ENCODE measurements around the gene SNX33. TPM values are rescaled to one million over a fixed set of nuclear protein-coding genes. Genes with fewer than 3 reads are reported as not detected.
"Not testable (repeated sequence)": the region's sequence is repeated elsewhere in the genome, so short reads cannot be mapped to it uniquely, and the experiment has no call there.

The SNX33 gene
- total RNA-seq, 1 donor from 2014 or later = 0.22 TPM

DNA sequence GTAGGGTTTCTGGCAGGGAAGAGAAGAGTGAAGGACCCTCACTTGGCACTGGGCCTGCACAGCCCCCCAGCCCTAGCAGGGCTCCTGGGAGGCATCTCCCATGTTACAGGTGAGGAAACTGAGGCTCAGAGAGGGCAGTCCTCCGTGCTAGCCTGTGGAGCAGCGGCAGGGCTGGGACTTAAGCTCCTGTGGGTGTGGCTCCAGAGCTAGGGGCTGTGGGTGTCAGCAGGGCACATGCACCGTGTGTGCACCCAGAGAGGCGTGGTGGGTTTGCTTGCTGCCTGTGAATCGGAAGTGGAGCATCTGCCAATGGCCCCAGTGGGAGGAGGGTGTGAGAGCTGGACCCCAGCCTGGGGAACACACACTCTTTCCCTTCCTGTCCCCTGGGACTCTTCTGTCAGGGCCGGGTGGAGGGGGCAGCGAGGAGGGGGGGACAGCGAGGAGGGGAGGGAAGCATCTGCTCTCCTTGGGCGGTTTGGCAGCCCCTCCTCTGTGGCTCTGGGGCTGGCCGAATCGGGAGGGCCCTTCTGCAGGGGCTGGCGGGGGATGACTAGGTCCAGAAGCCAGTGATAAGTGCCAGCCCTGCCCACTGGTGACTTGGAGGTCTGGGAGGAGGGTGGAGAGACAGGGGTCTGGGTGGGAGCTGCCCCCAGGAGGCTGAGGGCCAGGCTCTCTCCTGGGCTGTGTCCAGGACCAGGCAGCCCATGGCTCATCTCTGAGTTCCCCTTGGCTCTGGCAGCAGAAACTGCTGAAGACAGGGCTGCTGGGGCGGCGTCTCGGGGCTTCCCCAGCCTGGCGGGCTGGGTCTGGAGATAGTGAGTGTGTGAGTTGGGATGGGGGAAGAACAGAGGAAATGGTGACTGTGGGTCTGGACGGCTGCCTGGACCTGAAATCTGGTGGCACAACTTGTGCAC, 52.5 kb downstream of the SNX33 start:
- H3K9me3 Mint-ChIP-seq; POLR2A ChIA-PET; intact Hi-C loops (cut with micrococcal nuclease); CTCF ChIA-PET; H3K27ac Mint-ChIP-seq; H3K27me3 Mint-ChIP-seq; H3K36me3 Mint-ChIP-seq (ENCODE audit: low read depth): not testable (repeated sequence)
- Mint-ChIP-seq H3K4me1 (peaks cover 70% of the 10 kb centered on the region), H3K4me3 (peak overlapping the region; percentile 28)
- ATAC-seq (ENCODE audit: low read depth) = peak; percentile 76
- DNase-seq = peak; percentile 36

DNA sequence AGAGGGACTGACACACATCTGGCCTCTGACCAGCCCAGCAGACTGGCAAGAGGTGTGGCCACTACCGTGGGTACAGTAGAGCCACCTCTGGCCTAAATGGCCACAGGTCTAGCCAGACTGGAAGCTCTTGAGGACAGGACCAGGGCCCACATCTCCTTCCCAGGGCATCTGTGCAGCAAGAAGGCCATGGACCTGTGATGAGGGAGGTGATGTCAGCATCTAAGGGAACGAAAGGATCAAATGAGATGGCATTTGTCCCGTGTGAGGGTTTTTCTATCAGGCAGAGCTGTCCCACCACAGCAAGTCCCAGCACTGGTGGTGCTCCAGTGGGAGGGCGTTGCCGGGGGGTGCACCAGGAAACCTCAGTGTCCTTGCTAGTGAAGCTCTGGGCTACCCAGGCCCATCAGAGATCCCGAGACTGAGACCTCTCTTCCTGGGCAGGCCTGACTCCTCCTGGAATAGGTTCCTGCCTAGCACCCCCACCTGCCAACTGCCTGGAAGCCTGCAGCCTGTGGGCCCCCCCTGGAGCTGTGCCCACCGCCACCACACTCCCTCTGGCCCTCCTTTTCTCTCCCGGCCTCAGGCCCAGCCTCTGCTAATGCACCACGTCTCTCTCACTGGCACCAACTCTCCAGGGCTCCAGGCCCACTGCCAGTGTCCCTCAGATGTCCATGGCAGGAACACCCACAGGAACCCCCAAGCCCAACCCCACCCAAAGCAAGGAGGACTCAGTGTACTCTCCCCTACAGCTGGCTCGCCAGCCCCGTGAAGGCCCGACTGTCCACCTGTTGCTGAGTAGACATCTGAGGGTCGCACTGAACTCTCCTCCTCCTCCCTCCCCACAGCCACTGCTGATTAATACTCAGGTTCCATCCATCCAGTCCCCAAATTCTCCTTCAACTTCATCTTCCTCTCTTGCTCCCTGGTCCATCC, 53.6 kb downstream of the SNX33 start:
- CTCF ChIA-PET; H3K9me3 Mint-ChIP-seq; DNase-seq; ATAC-seq (ENCODE audit: low read depth); H3K36me3 Mint-ChIP-seq (ENCODE audit: low read depth); POLR2A ChIA-PET; H3K27me3 Mint-ChIP-seq; H3K4me3 Mint-ChIP-seq; intact Hi-C loops (cut with micrococcal nuclease): not testable (repeated sequence)
- Mint-ChIP-seq H3K27ac (peak overlapping the region; percentile 18), H3K4me1 (peaks cover 59% of the 10 kb centered on the region)

DNA sequence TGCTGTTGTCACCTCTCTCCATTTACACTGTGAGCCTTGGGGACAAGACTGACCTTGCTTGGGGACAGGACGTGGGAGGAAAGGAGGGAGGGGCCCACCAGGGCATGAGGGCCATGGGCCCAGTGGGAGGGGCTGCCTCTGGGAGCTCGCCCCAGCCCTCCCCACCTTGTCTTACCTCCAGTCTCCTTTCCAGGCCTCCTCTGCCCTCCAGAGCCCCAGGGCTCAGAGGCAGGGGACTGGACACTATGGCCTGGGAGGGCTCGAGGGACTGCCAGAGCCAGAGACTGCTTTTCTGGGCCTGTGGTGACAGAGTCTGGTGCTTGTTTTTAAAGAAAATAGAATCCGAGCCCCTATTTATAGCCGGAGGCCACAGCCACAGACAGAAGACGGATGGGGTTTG, 54.7 kb downstream of the SNX33 start:
- no peak for TF ChIP-seq CTCF (IDR thresholded peaks at IDR 0.05)
- Mint-ChIP-seq H3K9me3 (no peaks in the 10 kb centered on the region), H3K4me3 (no peak overlapping the region), H3K27ac (peak overlapping the region; percentile 35), H3K4me1 (peaks cover 50% of the 10 kb centered on the region), H3K27me3 (no peaks in the 10 kb centered on the region), H3K36me3 (ENCODE audit: low read depth) (no peaks in the 10 kb centered on the region)
- POLR2A ChIA-PET = no interaction called here
- intact Hi-C loops (cut with micrococcal nuclease) = no loop called here
- DNase-seq = no peak
- ATAC-seq (ENCODE audit: low read depth) = no peak
- CTCF ChIA-PET = no interaction called here

DNA sequence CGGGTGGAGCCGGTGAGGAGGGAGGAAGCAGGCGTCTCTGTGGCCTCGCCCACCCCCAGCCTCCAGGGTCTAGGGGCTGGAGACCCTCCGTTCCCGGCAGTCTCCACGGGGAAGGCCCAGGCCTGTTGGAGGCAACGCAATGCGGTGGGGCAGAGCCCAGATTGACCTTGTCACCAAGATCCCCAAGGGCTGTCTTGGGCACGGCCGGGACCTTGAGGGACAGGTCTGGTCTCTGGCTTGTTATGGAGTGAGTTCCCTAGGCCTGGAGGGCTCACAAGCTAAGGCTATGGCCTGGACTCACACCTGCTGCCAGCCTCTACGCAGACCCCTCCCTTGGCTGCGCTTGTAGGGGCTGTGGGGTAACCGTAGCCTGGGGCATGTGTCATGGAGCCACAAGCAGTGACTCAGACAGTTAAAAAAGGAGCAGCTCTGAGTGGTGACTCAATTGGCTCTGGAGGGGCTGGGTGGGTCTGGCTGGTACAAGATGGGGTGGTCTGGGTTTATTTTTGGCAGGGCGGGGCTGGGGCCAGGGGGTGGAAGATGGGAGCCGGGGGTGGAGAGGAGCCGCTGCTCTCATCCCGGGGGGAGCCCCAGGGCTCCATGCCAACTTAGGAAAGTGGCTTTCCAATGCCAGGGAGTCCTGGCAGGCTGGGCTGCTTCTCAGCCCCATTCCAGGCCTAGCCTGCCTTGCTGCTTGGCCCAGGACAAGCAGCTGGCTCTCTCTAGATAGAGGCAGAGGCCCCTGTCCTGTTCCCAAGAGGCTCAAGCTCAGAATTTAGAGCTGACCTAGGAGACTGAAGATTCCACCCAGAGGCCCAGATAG, 55.9 kb downstream of the SNX33 start:
- H3K4me3 Mint-ChIP-seq; H3K27ac Mint-ChIP-seq; H3K36me3 Mint-ChIP-seq (ENCODE audit: low read depth); POLR2A ChIA-PET; DNase-seq; ATAC-seq (ENCODE audit: low read depth); H3K9me3 Mint-ChIP-seq; intact Hi-C loops (cut with micrococcal nuclease); H3K27me3 Mint-ChIP-seq; CTCF ChIA-PET: not testable (repeated sequence)
- peaks cover 40% of the 10 kb centered on the region for H3K4me1 Mint-ChIP-seq

DNA sequence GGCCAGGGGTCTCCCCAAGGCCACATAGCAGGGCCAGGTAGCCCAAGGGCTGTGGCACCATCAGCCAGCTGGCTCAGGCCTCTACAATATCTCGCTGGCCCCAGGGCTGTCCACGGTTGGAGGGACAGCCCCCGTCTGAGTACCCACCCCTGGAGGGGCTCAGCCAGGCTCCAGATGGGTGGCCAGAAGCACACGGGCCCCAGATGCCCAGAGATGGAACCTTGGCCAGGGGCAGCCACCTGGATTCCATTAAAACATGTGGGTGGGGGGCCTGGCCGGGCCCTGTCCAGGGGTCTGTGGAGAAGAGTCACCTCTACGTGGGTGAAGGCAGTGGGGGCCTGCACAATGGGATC, 56.5 kb downstream of the SNX33 start:
- ChIA-PET CTCF (no interaction called here), POLR2A (no interaction called here)
- H3K4me3 Mint-ChIP-seq = no peak overlapping the region
- no peak for TF ChIP-seq CTCF (IDR thresholded peaks at IDR 0.05)
- DNase-seq (no peak), ATAC-seq (ENCODE audit: low read depth) (no peak)
- peaks cover 34% of the 10 kb centered on the region for H3K4me1 Mint-ChIP-seq
- no peak overlapping the region for H3K27ac Mint-ChIP-seq
- no peaks in the 10 kb centered on the region for H3K9me3 Mint-ChIP-seq
- intact Hi-C loops (cut with micrococcal nuclease) = no loop called here
- no peaks in the 10 kb centered on the region for H3K27me3 Mint-ChIP-seq
- no peaks in the 10 kb centered on the region for H3K36me3 Mint-ChIP-seq (ENCODE audit: low read depth)

GRCh38 chr15:75704618-75705017, 56.9 kb downstream of the SNX33 start:
- H3K4me1 Mint-ChIP-seq = peaks cover 30% of the 10 kb centered on the region
- intact Hi-C loops (cut with micrococcal nuclease) = no loop called here
- H3K36me3 Mint-ChIP-seq (ENCODE audit: low read depth) = no peaks in the 10 kb centered on the region
- no peak overlapping the region for H3K4me3 Mint-ChIP-seq
- no peak overlapping the region for H3K27ac Mint-ChIP-seq
- H3K9me3 Mint-ChIP-seq = no peaks in the 10 kb centered on the region
- H3K27me3 Mint-ChIP-seq = no peaks in the 10 kb centered on the region
- DNase-seq (no peak), ATAC-seq (ENCODE audit: low read depth) (no peak)
- POLR2A ChIA-PET = interaction anchor here (0.5 kb wide), 1 partner anchor 10 kb away, joined by 3 read pairs; no protein-coding TSS in a partner anchor
- TF ChIP-seq CTCF (IDR thresholded peaks at IDR 0.05) = no peak
- CTCF ChIA-PET = no interaction called here

- POLR2A ChIA-PET; H3K4me3 Mint-ChIP-seq; DNase-seq; H3K27ac Mint-ChIP-seq; ATAC-seq (ENCODE audit: low read depth); CTCF ChIA-PET; H3K36me3 Mint-ChIP-seq (ENCODE audit: low read depth); H3K27me3 Mint-ChIP-seq; H3K9me3 Mint-ChIP-seq; intact Hi-C loops (cut with micrococcal nuclease): not testable (repeated sequence)
- H3K4me1 Mint-ChIP-seq = peaks cover 23% of the 10 kb centered on the region
Measured at GRCh38 chr15:75705375-75705774, 57.7 kb downstream of the SNX33 start.
